Neutrophil (primary cell): ENCODE measurements around the gene MT1HL1.

Experiments
- H3K27ac ChIP-seq: fragments of 200-600 bp; sonication (generic); 2 replicates; pipeline ENCODE4 v1.5.1; 2016; ENCODE audit warnings: mild to moderate bottlenecking, moderate library complexity
- H3K27me3 ChIP-seq: fragments of 200-600 bp; sonication (generic); 2 replicates; pipeline ENCODE4 v1.6.0; 2016; ENCODE audit warnings: mild to moderate bottlenecking
- H3K36me3 ChIP-seq: fragments of 200-600 bp; sonication (generic); 2 replicates; pipeline ENCODE4 v1.5.1; 2017
- H3K4me1 ChIP-seq, 2 experiments: fragments of 200-600 bp in 1 of 2; sonication (generic) in 1 of 2; 1 replicate in 1 of 2; 2 replicates in 1 of 2; pipeline versions ENCODE4 v1.5.1 to v1.6.1; 2013 to 2016; ENCODE audit warnings: low read depth in 1 of 2, low read length in 1 of 2, mild to moderate bottlenecking in 1 of 2, moderate library complexity in 1 of 2; ENCODE audit not compliant: control insufficient read depth in 1 of 2, insufficient read depth in 1 of 2
- H3K4me3 ChIP-seq, 2 experiments: fragments of 200-600 bp in 1 of 2; sonication (generic) in 1 of 2; 1 replicate in 1 of 2; 2 replicates in 1 of 2; pipeline ENCODE4 v1.5.1; 2013 to 2016; ENCODE audit warnings: low read depth in 1 of 2, low read length in 1 of 2, mild to moderate bottlenecking in 1 of 2, moderate library complexity in 1 of 2
- H3K9me3 ChIP-seq: fragments of 200-600 bp; sonication (generic); 2 replicates; pipeline ENCODE4 v1.5.1; 2016
- TF ChIP-seq, protein P1 (sequence below): fragments of 200-600 bp; sonication (generic); IDR thresholded peaks from 2 replicates; pipeline ENCODE4 v1.5.1; 2016; ENCODE audit warnings: antibody characterized with exemption

The MT1HL1 gene

GRCh38 chr1:237040823-237041222 lies 36.6 kb upstream of the MT1HL1 start:
- H3K4me3 ChIP-seq: no peak overlapping the region
- H3K9me3 ChIP-seq: no peaks in the 10 kb centered on the region
- no peaks in the 10 kb centered on the region for H3K4me1 ChIP-seq
- H3K36me3 ChIP-seq: no peaks in the 10 kb centered on the region
- H3K27ac ChIP-seq: no peak overlapping the region
- peaks cover 79% of the 10 kb centered on the region for H3K27me3 ChIP-seq
- TF ChIP-seq, protein P1, sequence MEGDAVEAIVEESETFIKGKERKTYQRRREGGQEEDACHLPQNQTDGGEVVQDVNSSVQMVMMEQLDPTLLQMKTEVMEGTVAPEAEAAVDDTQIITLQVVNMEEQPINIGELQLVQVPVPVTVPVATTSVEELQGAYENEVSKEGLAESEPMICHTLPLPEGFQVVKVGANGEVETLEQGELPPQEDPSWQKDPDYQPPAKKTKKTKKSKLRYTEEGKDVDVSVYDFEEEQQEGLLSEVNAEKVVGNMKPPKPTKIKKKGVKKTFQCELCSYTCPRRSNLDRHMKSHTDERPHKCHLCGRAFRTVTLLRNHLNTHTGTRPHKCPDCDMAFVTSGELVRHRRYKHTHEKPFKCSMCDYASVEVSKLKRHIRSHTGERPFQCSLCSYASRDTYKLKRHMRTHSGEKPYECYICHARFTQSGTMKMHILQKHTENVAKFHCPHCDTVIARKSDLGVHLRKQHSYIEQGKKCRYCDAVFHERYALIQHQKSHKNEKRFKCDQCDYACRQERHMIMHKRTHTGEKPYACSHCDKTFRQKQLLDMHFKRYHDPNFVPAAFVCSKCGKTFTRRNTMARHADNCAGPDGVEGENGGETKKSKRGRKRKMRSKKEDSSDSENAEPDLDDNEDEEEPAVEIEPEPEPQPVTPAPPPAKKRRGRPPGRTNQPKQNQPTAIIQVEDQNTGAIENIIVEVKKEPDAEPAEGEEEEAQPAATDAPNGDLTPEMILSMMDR: no peak

DNA sequence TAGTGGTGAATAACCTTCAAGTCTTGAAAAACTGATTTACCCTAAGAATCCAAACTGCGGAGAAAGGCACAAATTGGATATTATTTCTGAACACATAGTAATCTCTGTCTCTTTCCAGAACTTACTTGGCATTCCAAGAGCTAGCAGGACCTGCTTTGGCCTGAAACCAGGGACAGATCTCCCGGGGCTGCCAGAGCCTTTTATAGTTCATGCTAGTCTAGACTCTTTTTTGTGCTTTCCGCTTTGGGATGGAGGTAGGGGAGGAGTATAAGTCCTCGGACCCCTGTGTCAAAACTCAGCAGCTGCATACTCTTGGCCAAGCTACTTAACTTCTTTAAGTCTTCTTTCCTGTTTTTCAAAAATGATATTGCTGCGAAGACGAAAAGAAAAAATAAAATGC lies 34.0 kb upstream of the MT1HL1 start:
- Histone ChIP-seq H3K4me1 (no peaks in the 10 kb centered on the region), H3K4me3 (no peak overlapping the region), H3K27ac (no peak overlapping the region), H3K36me3 (no peaks in the 10 kb centered on the region), H3K27me3 (peaks cover 53% of the 10 kb centered on the region), H3K9me3 (no peaks in the 10 kb centered on the region)
- TF ChIP-seq, protein P1: no peak

GRCh38 chr1:237035759-237036158 lies 31.5 kb upstream of the MT1HL1 start:
- Histone ChIP-seq H3K36me3 (no peaks in the 10 kb centered on the region), H3K4me3 (no peak overlapping the region), H3K27ac (no peak overlapping the region), H3K4me1 (no peaks in the 10 kb centered on the region), H3K27me3 (peaks cover 28% of the 10 kb centered on the region), H3K9me3 (no peaks in the 10 kb centered on the region)
- TF ChIP-seq, protein P1: no peak

- H3K27ac ChIP-seq: no peak overlapping the region
- H3K4me1 ChIP-seq: no peaks in the 10 kb centered on the region
- H3K36me3 ChIP-seq: no peaks in the 10 kb centered on the region
- TF ChIP-seq, protein P1: no peak
- peaks cover 9% of the 10 kb centered on the region for H3K27me3 ChIP-seq
- H3K4me3 ChIP-seq: no peak overlapping the region
- no peaks in the 10 kb centered on the region for H3K9me3 ChIP-seq
Observed at GRCh38 chr1:237033804-237034203, 29.6 kb upstream of the MT1HL1 start.

GRCh38 chr1:237033061-237033460 lies 28.8 kb upstream of the MT1HL1 start:
- H3K9me3 ChIP-seq: no peaks in the 10 kb centered on the region
- TF ChIP-seq, protein P1: no peak
- no peaks in the 10 kb centered on the region for H3K4me1 ChIP-seq

DNA sequence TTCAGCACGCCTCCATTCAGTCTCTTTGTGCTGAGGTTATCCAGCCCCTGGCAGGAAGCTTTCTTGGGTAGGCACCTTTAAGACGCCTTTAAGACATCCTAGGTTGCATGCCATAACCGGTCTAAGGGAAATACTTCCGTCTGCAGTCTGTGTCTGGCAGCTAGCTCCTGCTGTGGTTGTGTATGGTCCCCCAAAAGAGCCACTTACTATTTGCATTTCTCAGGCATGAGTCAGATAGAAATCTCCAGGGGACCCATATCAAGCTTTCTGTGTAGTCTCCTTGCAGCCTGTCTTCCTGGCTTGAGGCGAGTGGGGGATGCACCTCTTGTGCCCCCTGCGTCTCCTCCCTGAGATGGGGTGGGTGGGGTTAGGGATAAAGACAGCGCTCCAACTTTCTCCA lies 27.8 kb upstream of the MT1HL1 start:
- TF ChIP-seq, protein P1: no peak
- Histone ChIP-seq H3K27ac (no peak overlapping the region), H3K4me1 (no peaks in the 10 kb centered on the region), H3K36me3 (no peaks in the 10 kb centered on the region), H3K9me3 (no peaks in the 10 kb centered on the region), H3K4me3 (no peak overlapping the region), H3K27me3 (no peaks in the 10 kb centered on the region)

More at GRCh38 chr1:237033061-237033460, 28.8 kb upstream of the MT1HL1 start:
- Histone ChIP-seq H3K27me3 (peaks cover 1% of the 10 kb centered on the region), H3K27ac (no peak overlapping the region), H3K4me3 (no peak overlapping the region), H3K36me3 (no peaks in the 10 kb centered on the region)
